Esophagus squamous epithelium (tissue), 5 donors: ENCODE data around the gene FN3KRP. TPM values are rescaled to one million over a fixed set of nuclear protein-coding genes. Genes with fewer than 3 reads are reported as not detected.

ENCODE experiments used
- DNase-seq: peaks from one replicate; lab custom pipeline; 2025; lab: John Stamatoyannopoulos, UW
- H3K27ac ChIP-seq, 4 donors: fragments of 200-600 bp; sonication (generic); one replicate each; pipeline ENCODE4 v1.5.1; 2016 to 2019; ENCODE audit warnings: mild to moderate bottlenecking in 1 of 4
- H3K27me3 ChIP-seq, 4 donors: fragments of 200-600 bp; sonication (generic); 1 replicate in 3 of 4; 2 replicates in 1 of 4; pipeline versions ENCODE4 v1.5.1 to v1.6.0; 2017 to 2021; ENCODE audit warnings: antibody characterized with exemption in 1 of 4
- H3K36me3 ChIP-seq, 3 donors: fragments of 200-600 bp; sonication (generic); one replicate each; pipeline ENCODE4 v1.5.1; 2016 to 2019
- H3K4me1 ChIP-seq, 3 donors: fragments of 200-600 bp; sonication (generic); one replicate each; pipeline ENCODE4 v1.5.1; 2017 to 2019
- H3K4me3 ChIP-seq, 4 donors: fragments of 200-600 bp; sonication (generic); 1 replicate in 3 of 4; 2 replicates in 1 of 4; pipeline ENCODE4 v1.5.1; 2016 to 2019; ENCODE audit warnings: mild to moderate bottlenecking in 2 of 4, moderate library complexity in 1 of 4
- H3K9me3 ChIP-seq, 3 donors: fragments of 200-600 bp; sonication (generic); one replicate each; pipeline ENCODE4 v1.5.1; 2016 to 2019
- POLR2A ChIP-seq, 4 donors: fragments of 450-650 bp; IDR thresholded peaks; one replicate each; pipeline ENCODE4 v1.6.1; 2017; ENCODE audit warnings: antibody characterized with exemption in 4 of 4, mild to moderate bottlenecking in 4 of 4, moderate library complexity in 3 of 4
- WGBS, 2 donors: methylation state at CpG; one replicate each; pipeline ENCODE4 v1.1.5; 2018; 5-methylcytosine and 5-hydroxymethylcytosine counted together
- intact Hi-C: fragments of 100-400 bp; cut with DNase I; formaldehyde crosslinking; loops from one replicate; pipeline ENCODE4 v1.15.0; 2022
- total RNA-seq, 4 donors: library from RNA; depleted of rRNA; stranded (reverse); fragments of >200 nt; gene quantifications; one replicate each; pipeline ENCODE4 v1.1.0, GENCODE V29; 2016
- TF ChIP-seq, protein P1 (sequence below), 6 experiments: fragments of 450-650 bp in 4 of 6; fragments of 200-600 bp in 2 of 6; sonication (generic) in 2 of 6; IDR thresholded peaks; one replicate each; pipeline ENCODE4 v1.5.1; 2016 to 2019; ENCODE audit warnings: antibody characterized with exemption in 6 of 6, mild to moderate bottlenecking in 4 of 6, moderate library complexity in 4 of 6
- donor health status: DM: yes; HTN: yes; CAD: no.

The FN3KRP gene
- total RNA-seq, 4 donors from 2014 or later: 9.1 to 13.5 (median 10.2) TPM

DNA sequence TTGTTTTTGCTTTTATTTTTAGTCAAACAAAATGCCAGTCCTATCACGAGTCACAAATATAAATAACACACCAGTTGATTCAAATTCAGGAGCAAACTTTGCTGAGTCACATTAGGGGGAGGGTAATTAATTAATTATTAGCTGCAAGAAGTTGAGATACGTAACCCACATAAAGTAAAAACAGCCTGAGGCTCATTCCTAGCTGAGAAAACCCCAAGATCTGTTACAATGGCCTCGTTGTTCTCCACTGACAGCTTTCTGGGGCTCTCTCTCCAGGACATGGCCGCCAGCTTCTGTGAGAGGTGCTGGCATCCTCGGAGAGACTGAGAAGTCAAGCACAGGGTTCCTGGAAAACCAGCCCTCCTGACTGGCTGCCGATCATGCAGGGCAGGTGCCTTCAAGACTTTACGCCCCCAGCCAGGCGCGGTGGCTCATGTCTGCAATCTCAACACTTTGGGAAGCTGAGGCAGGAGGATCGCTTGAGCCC lies 29.1 kb upstream of the FN3KRP start:
- DNase-seq: no peak
- Histone ChIP-seq H3K36me3 (peaks cover 0 to 24% (median 0%) of the 10 kb centered on the region in 3 donors), H3K27me3 (no peaks in the 10 kb centered on the region), H3K27ac (peak overlapping the region in 1 of 4 donors; percentile 6), H3K9me3 (no peaks in the 10 kb centered on the region), H3K4me3 (no peak overlapping the region), H3K4me1 (no peaks in the 10 kb centered on the region)
- intact Hi-C loops: no loop called here
- TF ChIP-seq, protein P1, sequence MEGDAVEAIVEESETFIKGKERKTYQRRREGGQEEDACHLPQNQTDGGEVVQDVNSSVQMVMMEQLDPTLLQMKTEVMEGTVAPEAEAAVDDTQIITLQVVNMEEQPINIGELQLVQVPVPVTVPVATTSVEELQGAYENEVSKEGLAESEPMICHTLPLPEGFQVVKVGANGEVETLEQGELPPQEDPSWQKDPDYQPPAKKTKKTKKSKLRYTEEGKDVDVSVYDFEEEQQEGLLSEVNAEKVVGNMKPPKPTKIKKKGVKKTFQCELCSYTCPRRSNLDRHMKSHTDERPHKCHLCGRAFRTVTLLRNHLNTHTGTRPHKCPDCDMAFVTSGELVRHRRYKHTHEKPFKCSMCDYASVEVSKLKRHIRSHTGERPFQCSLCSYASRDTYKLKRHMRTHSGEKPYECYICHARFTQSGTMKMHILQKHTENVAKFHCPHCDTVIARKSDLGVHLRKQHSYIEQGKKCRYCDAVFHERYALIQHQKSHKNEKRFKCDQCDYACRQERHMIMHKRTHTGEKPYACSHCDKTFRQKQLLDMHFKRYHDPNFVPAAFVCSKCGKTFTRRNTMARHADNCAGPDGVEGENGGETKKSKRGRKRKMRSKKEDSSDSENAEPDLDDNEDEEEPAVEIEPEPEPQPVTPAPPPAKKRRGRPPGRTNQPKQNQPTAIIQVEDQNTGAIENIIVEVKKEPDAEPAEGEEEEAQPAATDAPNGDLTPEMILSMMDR (IDR thresholded peaks at IDR 0.05): no peak
- TF ChIP-seq POLR2A (IDR thresholded peaks at IDR 0.05): no peak
- WGBS, 2 donors: 41 to 56% methylated on average over 6 of the region's 10 CpGs

DNA sequence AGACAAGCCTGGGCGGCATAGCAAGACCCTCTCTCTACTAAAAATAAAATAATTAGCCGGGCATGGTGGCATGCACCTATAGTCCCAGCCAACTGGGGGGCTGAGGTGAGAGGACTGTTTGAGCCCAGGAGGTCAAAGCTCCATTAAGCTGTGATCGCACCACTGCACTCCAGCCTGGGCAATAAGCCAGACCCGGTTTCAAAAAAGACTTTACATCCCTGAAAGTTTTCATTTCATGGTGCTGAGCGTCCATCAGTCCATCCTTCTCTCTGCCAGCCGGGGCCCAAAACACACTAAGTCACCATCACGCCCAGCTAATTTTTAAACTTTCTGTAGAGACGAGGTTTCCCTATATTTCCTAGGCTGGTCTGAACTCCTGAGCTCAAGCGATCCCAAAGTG lies 28.6 kb upstream of the FN3KRP start:
- no peaks in the 10 kb centered on the region for H3K4me1 ChIP-seq
- H3K4me3 ChIP-seq: no peak overlapping the region
- peak overlapping the region in 1 of 4 donors; percentile 6 for H3K27ac ChIP-seq
- no peaks in the 10 kb centered on the region for H3K9me3 ChIP-seq
- no peaks in the 10 kb centered on the region for H3K27me3 ChIP-seq
- TF ChIP-seq, protein P1 (IDR thresholded peaks at IDR 0.05): no peak
- no peak for TF ChIP-seq POLR2A (IDR thresholded peaks at IDR 0.05)
- 91 to 94% methylated on average over 5 to 8 of the region's 9 CpGs for WGBS, 2 donors
- DNase-seq: no peak
- intact Hi-C loops: no loop called here
- H3K36me3 ChIP-seq: peaks cover 0 to 24% (median 0%) of the 10 kb centered on the region in 3 donors

DNA sequence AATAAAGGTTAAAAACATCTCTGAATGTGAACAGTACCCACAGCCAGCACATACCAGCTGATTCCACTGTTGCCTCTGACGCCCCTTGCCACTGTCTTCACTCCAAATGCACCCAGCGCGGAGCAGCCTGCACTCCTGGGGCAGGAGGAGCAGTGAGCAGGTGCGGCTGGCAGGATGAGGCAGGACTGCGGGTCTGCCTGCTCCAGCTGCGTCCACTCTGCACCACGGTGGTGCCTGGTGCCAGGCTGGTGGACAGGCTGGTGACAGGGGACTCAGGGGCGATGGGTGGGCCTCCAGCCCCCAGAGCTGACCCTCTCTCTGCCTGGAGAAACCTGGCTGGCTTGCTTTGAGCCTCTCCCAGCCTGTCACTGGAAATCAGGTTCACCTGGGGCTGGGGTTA lies 27.4 kb upstream of the FN3KRP start:
- H3K4me1 ChIP-seq: no peaks in the 10 kb centered on the region

DNA sequence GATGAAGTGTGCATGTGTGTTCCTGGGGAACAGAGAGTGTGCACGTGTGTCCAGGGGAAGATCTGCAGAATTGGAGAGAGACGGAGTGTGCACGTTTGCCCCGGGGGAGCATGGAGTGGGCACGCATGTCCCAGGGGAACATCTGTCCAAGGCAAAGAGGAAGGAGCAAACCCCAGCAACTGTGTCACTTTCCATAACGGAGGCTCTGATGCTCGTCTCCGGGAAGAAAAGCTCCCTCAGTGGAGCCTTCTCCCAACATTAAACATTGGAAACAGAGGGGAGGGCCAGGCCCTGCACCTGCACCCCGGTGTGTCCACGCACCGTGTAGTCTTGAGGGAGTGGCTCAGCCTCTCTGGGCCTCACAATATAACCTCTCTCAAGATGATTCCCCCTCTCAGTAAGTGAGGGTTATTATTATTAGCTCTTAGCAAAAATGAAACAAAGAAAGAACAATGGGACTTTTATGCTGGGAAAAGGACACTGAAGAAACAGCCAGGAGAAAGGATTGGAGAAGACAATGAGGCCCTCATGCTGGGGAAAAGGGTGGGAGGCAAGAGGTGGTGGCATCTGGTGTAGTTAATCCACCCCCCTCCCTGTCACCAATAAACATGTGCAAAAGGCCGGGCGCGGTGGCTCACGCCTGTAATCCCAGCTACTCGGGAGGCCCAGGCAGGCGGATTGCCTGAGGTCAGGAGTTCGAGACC lies 25.6 kb upstream of the FN3KRP start:
- intact Hi-C loops: no loop called here
- Histone ChIP-seq H3K4me3 (no peak overlapping the region), H3K27ac (no peak overlapping the region), H3K27me3 (no peaks in the 10 kb centered on the region), H3K36me3 (peaks cover 0 to 29% (median 0%) of the 10 kb centered on the region in 3 donors), H3K4me1 (no peaks in the 10 kb centered on the region), H3K9me3 (peaks cover 0 to 13% (median 8%) of the 10 kb centered on the region in 3 donors)
- 77 to 83% methylated on average over 14 to 16 of the region's 18 CpGs for WGBS, 2 donors
- no peak for DNase-seq
- TF ChIP-seq, protein P1 (IDR thresholded peaks at IDR 0.05): no peak
- TF ChIP-seq POLR2A (IDR thresholded peaks at IDR 0.05): no peak

More for the DNA sequence above, 27.4 kb upstream of the FN3KRP start:
- Histone ChIP-seq H3K4me3 (no peak overlapping the region), H3K9me3 (peaks cover 0 to 1% (median 0%) of the 10 kb centered on the region in 3 donors), H3K36me3 (peaks cover 0 to 24% (median 0%) of the 10 kb centered on the region in 3 donors), H3K27me3 (no peaks in the 10 kb centered on the region), H3K27ac (no peak overlapping the region)
- intact Hi-C loops: no loop called here
- WGBS, 2 donors: 92 to 95% methylated on average over 3 to 4 of the region's 8 CpGs
- no peak for DNase-seq
- no peak for TF ChIP-seq POLR2A (IDR thresholded peaks at IDR 0.05)
- TF ChIP-seq, protein P1 (IDR thresholded peaks at IDR 0.05): no peak

DNA sequence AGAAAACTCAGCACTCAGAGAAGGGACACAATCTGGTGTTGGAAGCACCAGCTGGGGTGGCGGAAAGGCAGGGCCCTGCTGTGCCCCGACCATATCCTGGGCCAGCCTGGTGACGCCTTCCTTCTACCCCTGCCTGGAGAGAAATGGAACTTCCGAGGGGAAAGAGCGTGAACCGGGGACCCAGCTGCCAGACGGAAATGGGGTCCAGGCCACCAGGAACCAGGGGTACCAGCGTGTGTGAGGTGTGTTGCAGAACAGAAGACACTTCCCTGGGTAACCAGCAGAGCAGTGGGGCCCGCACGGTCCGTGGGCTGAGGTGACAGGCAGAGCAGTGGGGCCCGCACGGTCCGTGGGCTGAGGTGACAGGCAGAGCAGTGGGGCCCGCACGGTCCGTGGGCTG lies 24.8 kb upstream of the FN3KRP start:
- Histone ChIP-seq H3K27ac (no peak overlapping the region), H3K4me3 (no peak overlapping the region), H3K27me3 (no peaks in the 10 kb centered on the region), H3K9me3 (peaks cover 0 to 13% (median 8%) of the 10 kb centered on the region in 3 donors), H3K4me1 (peaks cover 0 to 2% (median 0%) of the 10 kb centered on the region in 3 donors), H3K36me3 (peaks cover 0 to 29% (median 0%) of the 10 kb centered on the region in 3 donors)
- TF ChIP-seq, protein P1 (IDR thresholded peaks at IDR 0.05): no peak
- TF ChIP-seq POLR2A (IDR thresholded peaks at IDR 0.05): no peak
- intact Hi-C loops: no loop called here
- 85 to 91% methylated on average over 7 to 12 of the region's 17 CpGs for WGBS, 2 donors
- DNase-seq: no peak
